Smooth muscle cell (in vitro differentiated cells): Measurements from ENCODE around the gene CEP290. TPM values are rescaled to one million over a fixed set of nuclear protein-coding genes. Genes with fewer than 3 reads are reported as not detected.
"Not testable (repeated sequence)": the region's sequence is repeated elsewhere in the genome, so short reads cannot be mapped to it uniquely, and the experiment has no call there.

Source experiments
- DNase-seq: peaks from one replicate; lab custom pipeline; 2025; ENCODE audit not compliant: unreplicated experiment; lab: John Stamatoyannopoulos, UW
- H2AFZ ChIP-seq: fragments of 200-600 bp; sonication (generic); 2 replicates; pipeline ENCODE4 v1.6.0; 2016; ENCODE audit warnings: antibody characterized with exemption, low read depth, mild to moderate bottlenecking
- H3F3A ChIP-seq: fragments of 200-600 bp; sonication (generic); 2 replicates; pipeline ENCODE4 v1.6.0; 2017; ENCODE audit warnings: antibody characterized with exemption, low read depth
- H3K27ac ChIP-seq: fragments of 200-600 bp; sonication (generic); 2 replicates; pipeline ENCODE4 v1.5.1; 2016; ENCODE audit warnings: low read depth, mild to moderate bottlenecking
- H3K27me3 ChIP-seq: fragments of 200-600 bp; sonication (generic); 2 replicates; pipeline ENCODE4 v1.6.1; 2016; ENCODE audit warnings: low read depth, mild to moderate bottlenecking
- H3K36me3 ChIP-seq: fragments of 200-600 bp; sonication (generic); 2 replicates; pipeline ENCODE4 v1.5.1; 2016; ENCODE audit warnings: low read depth
- H3K4me1 ChIP-seq: fragments of 200-600 bp; sonication (generic); 2 replicates; pipeline ENCODE4 v1.5.1; 2016; ENCODE audit warnings: low read depth
- H3K4me2 ChIP-seq: fragments of 200-600 bp; sonication (generic); 2 replicates; pipeline ENCODE4 v1.6.0; 2016; ENCODE audit warnings: mild to moderate bottlenecking
- H3K4me3 ChIP-seq: fragments of 200-600 bp; sonication (generic); 2 replicates; pipeline ENCODE4 v1.5.1; 2016; ENCODE audit warnings: mild to moderate bottlenecking
- H3K79me2 ChIP-seq: fragments of 200-600 bp; sonication (generic); 2 replicates; pipeline ENCODE4 v1.6.0; 2016; ENCODE audit warnings: low read depth, mild to moderate bottlenecking
- H3K9ac ChIP-seq: fragments of 200-600 bp; sonication (generic); 2 replicates; pipeline ENCODE4 v1.6.0; 2016; ENCODE audit warnings: low read depth
- H3K9me3 ChIP-seq: fragments of 200-600 bp; sonication (generic); replicated peaks from 2 replicates; pipeline ENCODE4 v1.5.1; 2016; ENCODE audit warnings: low read depth
- H4K20me1 ChIP-seq: fragments of 200-600 bp; sonication (generic); 2 replicates; pipeline ENCODE4 v1.6.0; 2016; ENCODE audit warnings: low read depth
- WGBS: methylation state at CpG from one replicate; pipeline ENCODE4 v1.1.7; 2016; ENCODE audit warnings: low lambda C conversion rate; 5-methylcytosine and 5-hydroxymethylcytosine counted together
- polyA plus RNA-seq: library from polyadenylated mRNA; unstranded; fragments of >200 nt; fragmentation: Nextera tagmentation; extraction: Ambion mirVana; gene quantifications from 2 replicates; pipeline ENCODE4 v1.2.1, GENCODE V29; 2016
- total RNA-seq: library from RNA; depleted of rRNA; stranded (reverse); fragments of >200 nt; gene quantifications from 2 replicates; pipeline ENCODE4 v1.2.3, GENCODE V29; 2014
- TF ChIP-seq, protein P1 (sequence below): fragments of 200-600 bp; sonication (generic); IDR thresholded peaks from 2 replicates; pipeline ENCODE4 v1.5.1; 2017; ENCODE audit warnings: borderline replicate concordance, mild to moderate bottlenecking, antibody characterized with exemption; ENCODE audit not compliant: insufficient read depth, poor library complexity, severe bottlenecking

Gene CEP290
- total and polyA plus RNA-seq, 2 experiments from 2014 or later, result 10.4 to 13.2 TPM

DNA sequence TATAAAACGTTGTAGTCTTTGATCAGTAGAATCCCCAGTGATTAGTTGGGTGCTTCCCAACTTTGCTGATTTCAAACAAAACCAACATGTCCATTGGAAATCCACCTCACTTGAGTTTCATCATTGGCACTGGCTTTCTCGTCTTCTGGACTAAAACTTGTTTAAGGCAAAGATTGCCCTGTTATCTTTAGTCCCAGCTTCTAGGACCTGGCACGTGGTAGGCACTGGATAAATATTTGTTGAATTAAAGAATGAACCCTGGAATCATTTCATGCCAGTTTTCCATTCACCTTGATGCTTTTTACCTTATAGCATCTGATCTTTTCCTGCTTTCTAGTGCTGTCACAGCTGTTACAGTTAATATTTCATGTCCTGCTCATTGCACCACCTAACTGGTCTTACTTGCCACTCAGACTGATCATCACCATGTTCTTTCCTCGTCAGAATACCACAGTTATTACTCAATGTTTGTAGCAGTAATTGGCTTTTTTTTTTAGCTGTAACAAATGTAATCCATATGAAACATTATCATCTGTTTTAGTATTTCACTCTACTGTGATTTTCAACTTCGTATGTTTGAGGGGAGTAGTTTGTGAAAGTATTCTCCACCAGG, 105.4 kb downstream of the CEP290 start:
- Histone ChIP-seq H3K4me3 (peak overlapping the region; percentile 81), H3K36me3 (no peaks in the 10 kb centered on the region), H3K79me2 (peaks cover 44% of the 10 kb centered on the region), H2AFZ (peak overlapping the region; percentile 88), H3K4me2 (peak overlapping the region; percentile 95), H3F3A (no peaks in the 10 kb centered on the region), H3K9ac (peak overlapping the region; percentile 45), H3K27me3 (no peaks in the 10 kb centered on the region), H3K9me3 (no peaks in the 10 kb centered on the region), H4K20me1 (peaks cover 22% of the 10 kb centered on the region), H3K4me1 (peaks cover 7% of the 10 kb centered on the region), H3K27ac (peak overlapping the region; percentile 13)
- WGBS, result 35% methylated on average over 5 of the region's 5 CpGs
- TF ChIP-seq, protein P1, sequence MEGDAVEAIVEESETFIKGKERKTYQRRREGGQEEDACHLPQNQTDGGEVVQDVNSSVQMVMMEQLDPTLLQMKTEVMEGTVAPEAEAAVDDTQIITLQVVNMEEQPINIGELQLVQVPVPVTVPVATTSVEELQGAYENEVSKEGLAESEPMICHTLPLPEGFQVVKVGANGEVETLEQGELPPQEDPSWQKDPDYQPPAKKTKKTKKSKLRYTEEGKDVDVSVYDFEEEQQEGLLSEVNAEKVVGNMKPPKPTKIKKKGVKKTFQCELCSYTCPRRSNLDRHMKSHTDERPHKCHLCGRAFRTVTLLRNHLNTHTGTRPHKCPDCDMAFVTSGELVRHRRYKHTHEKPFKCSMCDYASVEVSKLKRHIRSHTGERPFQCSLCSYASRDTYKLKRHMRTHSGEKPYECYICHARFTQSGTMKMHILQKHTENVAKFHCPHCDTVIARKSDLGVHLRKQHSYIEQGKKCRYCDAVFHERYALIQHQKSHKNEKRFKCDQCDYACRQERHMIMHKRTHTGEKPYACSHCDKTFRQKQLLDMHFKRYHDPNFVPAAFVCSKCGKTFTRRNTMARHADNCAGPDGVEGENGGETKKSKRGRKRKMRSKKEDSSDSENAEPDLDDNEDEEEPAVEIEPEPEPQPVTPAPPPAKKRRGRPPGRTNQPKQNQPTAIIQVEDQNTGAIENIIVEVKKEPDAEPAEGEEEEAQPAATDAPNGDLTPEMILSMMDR, result no peak
- DNase-seq, result no peak

DNA sequence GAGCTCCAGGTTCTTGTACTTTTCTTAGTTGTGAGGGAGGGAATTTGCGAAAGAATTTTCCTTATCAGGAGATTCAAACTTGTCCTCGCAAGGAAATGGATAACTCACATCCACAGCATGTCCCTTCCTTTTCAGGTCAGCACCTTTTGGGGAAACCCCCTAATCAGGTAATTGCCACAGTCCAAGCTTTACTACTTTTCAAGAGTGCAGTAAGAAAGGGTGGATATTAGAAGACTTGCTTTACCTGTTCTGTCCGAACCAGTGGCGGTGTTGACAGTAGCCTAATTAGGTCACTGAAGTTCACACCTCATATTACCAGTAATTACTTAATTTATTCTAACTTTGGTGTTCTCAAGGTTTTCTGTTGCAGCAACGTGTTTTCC, 106.0 kb downstream of the CEP290 start:
- Histone ChIP-seq H3K27me3 (no peaks in the 10 kb centered on the region), H2AFZ (peak overlapping the region; percentile 88), H3K4me3 (peak overlapping the region; percentile 81), H3K79me2 (peaks cover 39% of the 10 kb centered on the region), H3K9ac (peak overlapping the region; percentile 45), H3K36me3 (no peaks in the 10 kb centered on the region), H3F3A (no peaks in the 10 kb centered on the region), H3K27ac (peak overlapping the region; percentile 26), H3K4me1 (peaks cover 7% of the 10 kb centered on the region), H3K4me2 (peak overlapping the region; percentile 95), H3K9me3 (no peaks in the 10 kb centered on the region), H4K20me1 (peaks cover 21% of the 10 kb centered on the region)
- TF ChIP-seq, protein P1, result no peak
- DNase-seq, result no peak
- 3% methylated on average over 5 of the region's 5 CpGs for WGBS

DNA sequence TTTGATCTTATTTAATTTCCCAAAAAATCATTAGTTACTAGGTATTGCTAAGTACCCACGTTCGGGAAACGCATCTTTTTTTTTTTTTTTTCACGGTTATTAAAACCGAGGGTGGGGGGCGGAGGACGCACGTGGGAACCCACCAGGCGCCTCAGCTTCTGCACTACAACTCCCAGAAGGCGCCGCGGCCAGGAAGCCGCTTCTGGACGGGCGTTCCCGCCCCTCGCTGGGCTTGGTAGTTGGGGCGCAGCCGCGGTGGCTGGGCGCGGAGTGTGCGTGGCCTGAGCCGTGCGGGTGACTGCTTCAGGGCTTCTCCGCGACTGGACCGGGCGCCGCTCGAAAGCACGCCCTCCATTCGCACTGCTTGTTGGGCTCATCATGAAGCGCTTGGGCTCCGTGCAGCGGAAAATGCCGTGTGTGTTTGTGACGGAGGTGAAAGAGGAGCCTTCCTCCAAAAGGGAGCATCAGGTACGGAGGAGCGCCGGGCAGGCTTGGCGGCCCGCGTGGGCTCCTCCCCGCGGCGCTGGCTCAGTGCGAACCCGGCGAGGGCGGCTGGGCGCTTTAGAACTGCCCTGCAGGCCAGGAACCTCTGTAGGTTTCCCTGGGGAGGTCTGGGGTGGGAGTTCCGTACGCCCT, 106.5 kb downstream of the CEP290 start:
- peaks cover 19% of the 10 kb centered on the region for H4K20me1 ChIP-seq
- no peaks in the 10 kb centered on the region for H3K27me3 ChIP-seq
- peak overlapping the region; percentile 45 for H3K9ac ChIP-seq
- H3K9me3 ChIP-seq, result no peaks in the 10 kb centered on the region
- TF ChIP-seq, protein P1, result no peak
- peak overlapping the region; percentile 26 for H3K27ac ChIP-seq
- H3K4me2 ChIP-seq, result peak overlapping the region; percentile 95
- no peaks in the 10 kb centered on the region for H3K36me3 ChIP-seq
- peaks cover 7% of the 10 kb centered on the region for H3K4me1 ChIP-seq
- no peaks in the 10 kb centered on the region for H3F3A ChIP-seq
- peak; percentile 59 for DNase-seq
- H3K79me2 ChIP-seq, result peaks cover 34% of the 10 kb centered on the region
- 1% methylated on average over 54 of the region's 54 CpGs for WGBS
- peak overlapping the region; percentile 81 for H3K4me3 ChIP-seq
- H2AFZ ChIP-seq, result peak overlapping the region; percentile 88

- H3K4me3 ChIP-seq, H3K27ac ChIP-seq, H3K27me3 ChIP-seq, H3K4me2 ChIP-seq, H2AFZ ChIP-seq, H4K20me1 ChIP-seq, H3K79me2 ChIP-seq, H3K36me3 ChIP-seq, DNase-seq, H3F3A ChIP-seq, H3K9me3 ChIP-seq, H3K9ac ChIP-seq, H3K4me1 ChIP-seq: not testable (repeated sequence)
- 76% methylated on average over 3 of the region's 3 CpGs for WGBS
These were observed 110.7 kb downstream of the CEP290 start for GRCh38 chr12:88031161-88031560.
